Measurements from ENCODE around the gene ENAH. TPM values are rescaled to one million over a fixed set of nuclear protein-coding genes. Genes with fewer than 3 reads are reported as not detected.
A peak's percentile ranks its signal among the peaks of the same experiment; 100 is the strongest.

ENAH gene
- total and polyA plus RNA-seq, 8 donors, result 8.0 to 62.8 (median 31.9) TPM

DNA sequence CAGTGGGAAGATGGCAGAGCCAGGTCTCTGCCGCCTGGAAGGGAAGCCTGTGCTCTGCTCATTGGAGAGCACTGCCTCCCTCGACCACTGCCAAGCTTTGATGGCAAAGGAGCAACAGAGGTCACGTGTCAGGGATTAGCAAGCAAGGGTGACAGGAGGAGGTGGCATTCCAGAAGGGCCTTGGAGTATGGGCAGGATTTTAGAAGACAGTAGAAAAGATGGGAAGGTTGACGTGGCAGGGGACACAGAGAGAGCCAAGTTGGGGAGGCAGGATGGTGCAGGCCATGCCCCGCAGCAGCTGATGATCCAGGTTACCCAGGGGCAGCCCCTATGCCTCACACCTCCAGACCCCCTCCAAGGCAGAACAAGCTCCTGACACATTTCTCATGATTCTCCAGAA is 203.1 kb downstream of the ENAH start:
- Histone ChIP-seq H3K27ac (no peak overlapping the region), H3K36me3 (no peaks in the 10 kb centered on the region), H3K4me3 (no peak overlapping the region), H3K9me3 (no peaks in the 10 kb centered on the region), H3K4me1 (peaks cover 0 to 29% (median 8%) of the 10 kb centered on the region in 3 donors), H3K27me3 (no peaks in the 10 kb centered on the region)
- FAIRE-seq, result no peak
- 85 to 86% methylated on average over 5 of the region's 5 CpGs for WGBS, 2 donors
- no peak for TF ChIP-seq CTCF (IDR thresholded peaks at IDR 0.05)
- intact Hi-C loops (cut with DNase I), result loop anchor here in 1 of 3 donors (10.0 kb wide), 1 partner anchor 135 kb away; no protein-coding TSS in a partner anchor
- ATAC-seq, result no peak
- no peak for DNase-seq

GRCh38 chr1:225449261-225449660 is 203.7 kb downstream of the ENAH start:
- Histone ChIP-seq H3K27ac (no peak overlapping the region), H3K9me3 (no peaks in the 10 kb centered on the region), H3K27me3 (no peaks in the 10 kb centered on the region), H3K4me3 (no peak overlapping the region), H3K36me3 (no peaks in the 10 kb centered on the region), H3K4me1 (peaks cover 0 to 26% (median 5%) of the 10 kb centered on the region in 3 donors)
- FAIRE-seq (no peak), DNase-seq (no peak), ATAC-seq (peak in 2 of 4 donors; percentile 17 to 38)
- intact Hi-C loops (cut with DNase I), result loop anchor here in 1 of 3 donors (10.0 kb wide), 1 partner anchor 134 kb away; no protein-coding TSS in a partner anchor
- 82 to 89% methylated on average over 9 of the region's 9 CpGs for WGBS, 2 donors
- TF ChIP-seq CTCF (IDR thresholded peaks at IDR 0.05), result no peak

DNA sequence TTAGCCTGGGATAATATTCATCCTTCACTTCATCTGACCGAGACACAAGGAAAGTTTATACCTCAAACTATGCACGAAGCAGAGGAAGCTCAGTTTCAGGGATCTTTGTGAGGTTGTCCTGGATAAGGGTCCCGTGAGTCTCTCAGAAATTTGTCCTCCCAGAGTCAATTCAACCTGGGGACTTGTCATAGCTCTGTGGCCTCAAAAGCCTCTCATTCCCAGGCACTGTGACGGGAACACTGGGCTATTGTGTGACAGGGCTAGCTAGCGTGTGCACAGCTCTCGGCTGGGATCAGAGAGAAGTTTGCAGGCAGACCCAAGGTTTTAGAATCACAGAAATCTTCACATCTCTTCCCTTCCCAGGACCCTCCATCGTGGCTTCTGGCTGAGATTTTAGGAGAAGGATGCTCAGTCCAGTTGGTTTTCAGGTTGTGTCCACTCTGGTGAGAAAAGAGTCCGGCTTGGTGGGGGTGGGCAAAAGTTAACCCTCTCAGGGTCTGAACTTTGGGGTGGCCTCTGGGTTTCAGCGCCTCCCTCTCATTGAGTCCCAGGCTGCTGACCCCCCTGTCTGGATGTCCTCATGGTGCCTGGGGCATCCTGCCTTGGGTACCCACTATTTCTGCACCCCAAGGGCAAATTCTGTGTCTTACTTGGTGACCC is 204.6 kb downstream of the ENAH start:
- FAIRE-seq, result no peak
- DNase-seq, result no peak
- no peak for ATAC-seq
- no peak overlapping the region for H3K4me3 ChIP-seq
- H3K27ac ChIP-seq, result no peak overlapping the region
- H3K36me3 ChIP-seq, result no peaks in the 10 kb centered on the region
- H3K27me3 ChIP-seq, result no peaks in the 10 kb centered on the region
- intact Hi-C loops (cut with DNase I), result loop anchor here in 1 of 3 donors (10.0 kb wide), 1 partner anchor 133 kb away; no protein-coding TSS in a partner anchor
- WGBS, 2 donors, result 62 to 71% methylated on average over 9 of the region's 9 CpGs
- TF ChIP-seq CTCF (IDR thresholded peaks at IDR 0.05), result no peak
- H3K4me1 ChIP-seq, result peaks cover 0 to 23% (median 2%) of the 10 kb centered on the region in 3 donors
- no peaks in the 10 kb centered on the region for H3K9me3 ChIP-seq

DNA sequence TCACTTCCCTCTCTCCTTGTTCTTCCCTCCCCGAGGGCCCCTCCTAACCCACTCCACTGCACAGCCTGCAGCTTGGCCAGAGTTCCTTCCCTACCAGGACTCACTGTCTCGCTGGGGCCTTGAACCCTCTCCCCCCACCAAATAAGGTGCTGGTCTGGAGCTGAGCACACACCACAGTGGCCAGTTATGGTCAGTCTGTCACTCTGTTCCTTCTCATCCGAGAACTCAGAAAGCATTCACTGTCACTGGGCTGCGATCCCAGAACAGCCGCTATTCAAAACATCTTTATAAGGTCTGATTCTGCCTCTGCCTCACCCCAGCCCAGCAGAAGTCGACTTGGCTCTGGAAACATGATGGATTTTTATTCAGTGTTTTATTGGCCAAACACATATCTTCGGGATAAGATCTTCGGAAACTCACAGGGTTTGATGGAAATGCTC is 205.3 kb downstream of the ENAH start:
- FAIRE-seq (no peak), ATAC-seq (peak in 2 of 4 donors; percentile 3 to 5), DNase-seq (no peak)
- intact Hi-C loops (cut with DNase I), result loop anchor here in 1 of 3 donors (10.0 kb wide), 1 partner anchor 133 kb away; no protein-coding TSS in a partner anchor
- no peaks in the 10 kb centered on the region for H3K27me3 ChIP-seq
- 59 to 67% methylated on average over 8 of the region's 8 CpGs for WGBS, 2 donors
- H3K27ac ChIP-seq, result no peak overlapping the region
- H3K4me3 ChIP-seq, result no peak overlapping the region
- no peaks in the 10 kb centered on the region for H3K9me3 ChIP-seq
- H3K36me3 ChIP-seq, result no peaks in the 10 kb centered on the region
- no peak for TF ChIP-seq CTCF (IDR thresholded peaks at IDR 0.05)
- H3K4me1 ChIP-seq, result peaks cover 0 to 28% (median 5%) of the 10 kb centered on the region in 3 donors

Measured in pancreas (tissue), 10 donors.